ENCODE data around the gene TM4SF4.

TM4SF4 gene

GRCh38 chr3:149515249-149515648 lies 40.8 kb downstream of the TM4SF4 start:
- DNase-seq, result no peak

- no peak for DNase-seq
Measured at GRCh38 chr3:149516920-149517319, 42.4 kb downstream of the TM4SF4 start.

DNA sequence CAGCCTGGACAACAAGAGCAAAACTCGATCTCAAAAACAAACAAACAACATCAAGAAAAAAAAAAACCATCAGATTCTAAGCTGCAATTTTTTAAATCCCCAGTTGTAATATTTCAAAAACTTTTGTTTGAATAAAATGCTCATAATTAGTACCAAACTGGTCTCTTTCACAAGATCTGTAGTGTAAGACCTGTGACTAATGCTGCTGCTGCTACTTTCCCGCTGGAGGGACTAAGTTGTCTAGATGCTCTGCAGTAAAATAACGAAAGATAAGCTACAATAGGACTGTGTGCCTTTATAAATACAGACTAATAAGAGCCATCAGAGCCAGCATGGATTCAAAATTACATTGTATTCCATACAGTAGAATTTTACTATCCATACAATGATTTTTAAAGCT lies 45.4 kb downstream of the TM4SF4 start:
- no peak for DNase-seq

DNA sequence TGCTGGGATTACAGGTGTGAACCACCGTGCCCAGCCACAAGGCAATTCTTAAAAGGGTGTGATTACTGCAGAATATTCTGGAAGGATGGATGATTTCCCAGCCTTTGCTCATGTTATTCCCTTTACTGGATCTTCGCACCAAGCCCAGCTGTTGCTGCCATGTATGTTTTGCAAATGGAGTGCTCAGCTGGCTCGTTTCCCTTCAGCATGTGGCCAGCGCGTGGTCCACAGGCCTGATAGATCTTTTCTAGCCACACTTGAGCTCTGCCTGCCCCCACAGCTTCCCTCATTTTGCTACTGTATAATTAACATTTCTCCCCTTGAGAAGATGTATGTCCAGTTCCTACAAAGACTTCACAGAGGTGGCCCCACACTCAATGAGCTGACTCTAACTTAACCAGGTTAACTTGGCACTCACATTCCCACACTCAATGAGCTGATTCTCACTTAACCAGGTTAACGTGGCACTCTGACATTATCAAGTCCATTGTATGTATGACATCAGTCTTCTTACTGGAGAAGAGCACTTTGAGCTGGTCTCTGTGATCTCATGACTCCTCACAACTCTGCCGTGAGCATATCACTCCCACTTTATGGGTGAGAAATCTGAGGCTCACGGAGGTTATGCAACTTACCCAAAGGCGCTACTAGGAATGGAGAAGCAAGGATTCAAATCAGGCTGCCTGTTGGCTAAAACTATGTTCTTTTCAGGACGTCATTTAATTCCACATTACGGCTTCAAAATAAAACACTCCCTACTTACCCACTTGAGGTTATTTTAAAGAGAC lies 49.2 kb downstream of the TM4SF4 start:
- DNase-seq, result no peak

GRCh38 chr3:149527531-149528339 lies 53.2 kb downstream of the TM4SF4 start:
- DNase-seq, result no peak

DNA sequence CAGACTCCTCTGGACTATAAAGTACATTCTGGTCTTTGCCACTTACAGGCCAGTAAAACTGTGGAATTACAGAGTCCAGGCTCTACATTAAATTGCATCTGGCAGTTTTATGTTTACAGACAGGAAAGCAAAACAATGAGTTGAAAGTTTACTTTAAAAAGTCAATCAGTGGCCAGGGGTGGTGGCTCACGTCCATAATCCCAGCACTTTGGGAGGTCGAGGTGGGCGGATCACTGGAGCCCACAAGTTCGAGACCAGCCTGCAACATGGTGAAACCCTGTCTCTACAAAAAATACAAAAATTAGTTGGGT lies 53.8 kb downstream of the TM4SF4 start:
- DNase-seq, result no peak

- no peak for DNase-seq
Measured at GRCh38 chr3:149529099-149529498, 54.6 kb downstream of the TM4SF4 start.

- no peak for DNase-seq
Measured at GRCh38 chr3:149532489-149533180, 58.1 kb downstream of the TM4SF4 start.

GRCh38 chr3:149534082-149534481 lies 59.6 kb downstream of the TM4SF4 start:
- no peak for DNase-seq

- no peak for DNase-seq
Measured at GRCh38 chr3:149534671-149535332, 60.3 kb downstream of the TM4SF4 start.

GRCh38 chr3:149535333-149535685 lies 60.8 kb downstream of the TM4SF4 start:
- no peak for DNase-seq

GRCh38 chr3:149536429-149536828 lies 61.9 kb downstream of the TM4SF4 start:
- DNase-seq, result no peak

- DNase-seq, result no peak
Measured at GRCh38 chr3:149538371-149538770, 63.9 kb downstream of the TM4SF4 start.

GRCh38 chr3:149541091-149541491 lies 66.6 kb downstream of the TM4SF4 start:
- no peak for DNase-seq

GRCh38 chr3:149542375-149543312 lies 68.1 kb downstream of the TM4SF4 start:
- no peak for DNase-seq

DNA sequence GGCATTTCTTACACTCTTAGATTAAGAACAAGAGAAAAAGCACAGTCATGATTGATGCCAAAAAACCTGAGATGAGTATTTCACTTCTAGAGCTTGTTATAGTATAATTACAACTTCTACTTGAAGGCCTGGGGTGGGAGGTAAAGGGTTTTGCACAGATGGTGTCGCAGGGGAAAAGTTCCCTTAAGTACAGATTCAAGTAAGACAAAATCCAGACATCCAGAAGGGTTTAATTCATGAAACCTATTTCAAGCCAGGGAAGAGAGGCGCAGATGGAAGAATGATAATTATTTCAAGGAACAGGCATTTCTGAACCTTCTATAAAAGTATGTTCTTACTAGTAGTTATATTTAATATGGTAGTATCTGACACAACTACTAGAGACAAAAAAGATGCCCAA lies 70.6 kb downstream of the TM4SF4 start:
- no peak for DNase-seq

GRCh38 chr3:149547413-149547812 lies 72.9 kb downstream of the TM4SF4 start:
- DNase-seq, result no peak

DNA sequence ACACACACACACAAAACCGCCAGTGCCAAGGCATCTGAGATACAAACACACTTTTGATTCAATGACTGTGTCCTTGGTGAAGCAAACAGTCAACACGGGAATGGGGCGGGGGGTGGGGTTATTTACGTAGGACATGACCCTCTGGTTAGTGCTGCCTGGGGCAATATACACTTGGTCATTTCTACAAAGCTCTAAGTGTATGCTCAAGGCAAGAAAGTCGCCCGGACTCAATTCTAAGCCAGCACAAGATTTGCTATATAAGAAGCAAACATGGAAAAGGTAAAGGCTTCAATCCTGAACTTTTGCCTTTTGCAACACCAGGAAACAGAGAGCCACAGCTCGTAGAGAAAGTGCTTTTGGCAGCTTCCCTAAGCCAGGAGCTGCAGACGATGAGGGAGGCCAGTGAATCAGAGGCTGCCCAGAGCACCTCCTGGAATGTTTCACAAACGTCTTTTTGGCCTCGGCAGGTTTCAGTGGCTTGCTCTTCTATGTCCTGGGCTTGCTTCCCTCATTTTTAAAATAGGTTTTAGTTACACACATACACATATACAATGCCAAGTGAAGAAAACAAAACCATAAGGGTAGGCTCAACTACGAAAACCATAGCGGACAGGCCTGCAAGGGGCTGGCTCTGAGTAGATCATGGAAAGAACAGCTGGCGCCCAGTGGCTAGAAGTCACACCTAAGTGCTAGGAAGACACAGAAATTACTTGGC lies 73.6 kb downstream of the TM4SF4 start:
- no peak for DNase-seq

GRCh38 chr3:149548669-149549065 lies 74.2 kb downstream of the TM4SF4 start:
- no peak for DNase-seq

DNA sequence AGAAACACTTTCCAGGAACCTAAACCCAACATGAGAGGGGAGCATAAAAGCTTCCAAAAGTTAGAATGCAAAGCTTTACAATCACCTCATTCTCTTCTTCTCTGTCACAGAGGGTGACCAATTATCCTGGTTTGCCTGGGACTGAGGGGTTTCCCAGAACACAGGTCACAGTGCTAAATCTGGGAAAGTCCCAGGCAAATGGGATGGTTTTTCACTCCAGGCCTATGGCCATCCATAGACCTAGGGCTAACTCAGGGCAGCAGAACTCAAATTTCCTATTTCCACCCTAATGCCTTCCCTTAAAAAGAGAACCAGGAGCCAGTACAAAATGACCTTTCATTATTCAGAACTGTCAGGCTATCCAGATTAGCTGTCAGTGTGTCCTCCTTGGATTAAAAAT lies 77.0 kb downstream of the TM4SF4 start:
- no peak for DNase-seq

GRCh38 chr3:149552700-149553099 lies 78.2 kb downstream of the TM4SF4 start:
- no peak for DNase-seq

Measured in 8988T (cell line).